EL (cell line): Measurements from ENCODE around the gene GDAP1L1.
"Not testable (repeated sequence)": the region's sequence is repeated elsewhere in the genome, so short reads cannot be mapped to it uniquely, and the experiment has no call there.

ENCODE experiments used
- DNase-seq: peaks from one replicate; pipeline ENCODE4 v3.0.0-alpha.2; 2016

GDAP1L1 gene

DNA sequence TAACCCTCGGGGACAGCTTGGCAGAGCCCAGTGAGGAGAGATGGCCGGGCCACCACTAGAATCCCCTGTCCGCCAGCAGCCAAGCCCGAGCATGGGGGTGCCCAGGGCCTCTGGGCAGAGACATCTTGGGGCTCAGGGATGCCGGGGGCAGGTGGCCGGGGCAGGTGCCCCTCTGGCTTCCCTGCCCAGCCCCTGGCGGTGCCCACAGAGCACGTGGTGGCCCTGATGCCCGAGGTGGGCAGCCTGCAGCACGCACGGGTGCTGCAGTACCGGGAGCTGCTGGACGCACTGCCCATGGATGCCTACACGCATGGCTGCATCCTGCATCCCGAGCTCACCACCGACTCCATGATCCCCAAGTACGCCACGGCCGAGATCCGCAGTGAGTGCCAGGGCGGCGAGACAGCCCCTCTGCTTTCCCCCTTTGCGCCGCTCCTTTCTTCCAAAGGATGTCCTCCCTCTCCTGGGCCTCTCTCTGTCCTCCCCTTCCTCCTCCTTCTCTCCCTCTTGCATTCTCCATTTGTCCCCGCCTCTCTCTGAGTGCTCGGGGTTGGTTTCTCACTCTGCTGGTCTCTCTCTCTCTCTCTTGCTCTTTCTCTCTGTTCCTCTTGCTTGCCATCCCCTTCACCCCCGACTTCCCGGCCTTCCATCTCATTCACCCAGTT lies 11.2 kb downstream of the GDAP1L1 start:
- DNase-seq: no peak

DNA sequence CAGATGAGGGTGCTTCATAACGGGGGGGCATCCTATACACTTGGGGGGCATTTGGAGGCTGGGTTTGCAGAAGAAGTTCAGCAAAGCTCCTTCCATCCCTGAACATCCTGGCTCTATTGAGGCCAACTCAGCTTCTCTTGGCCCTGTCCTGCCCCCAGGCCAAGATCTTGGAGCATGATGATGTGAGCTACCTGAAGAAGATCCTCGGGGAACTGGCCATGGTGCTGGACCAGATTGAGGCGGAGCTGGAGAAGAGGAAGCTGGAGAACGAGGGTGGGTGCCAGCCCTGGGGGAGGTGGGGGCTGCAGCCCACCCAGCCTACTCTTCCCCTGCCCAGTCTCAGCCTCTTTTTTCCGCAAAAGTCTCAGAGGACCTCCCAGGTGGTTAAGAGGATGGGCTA lies 17.2 kb downstream of the GDAP1L1 start:
- DNase-seq: no peak

DNA sequence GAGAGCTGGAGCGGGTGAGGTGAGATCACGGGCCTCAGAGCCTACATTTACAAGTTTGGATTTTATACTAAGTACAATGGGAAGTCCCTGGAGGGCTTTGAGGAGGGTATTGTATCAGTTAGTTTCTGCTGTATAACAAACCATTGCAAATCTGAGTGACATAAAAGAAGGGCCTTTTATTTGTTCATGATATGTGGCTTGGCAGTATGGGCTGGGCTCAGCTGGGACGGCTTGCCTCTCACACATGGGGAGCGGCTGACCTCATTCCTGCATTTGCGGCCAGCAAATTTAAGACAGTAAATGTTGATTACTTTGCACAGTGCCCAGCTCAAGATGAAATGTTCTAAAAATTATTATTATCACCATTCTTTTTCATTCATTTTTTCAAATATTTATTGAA lies 21.7 kb downstream of the GDAP1L1 start:
- no peak for DNase-seq

DNA sequence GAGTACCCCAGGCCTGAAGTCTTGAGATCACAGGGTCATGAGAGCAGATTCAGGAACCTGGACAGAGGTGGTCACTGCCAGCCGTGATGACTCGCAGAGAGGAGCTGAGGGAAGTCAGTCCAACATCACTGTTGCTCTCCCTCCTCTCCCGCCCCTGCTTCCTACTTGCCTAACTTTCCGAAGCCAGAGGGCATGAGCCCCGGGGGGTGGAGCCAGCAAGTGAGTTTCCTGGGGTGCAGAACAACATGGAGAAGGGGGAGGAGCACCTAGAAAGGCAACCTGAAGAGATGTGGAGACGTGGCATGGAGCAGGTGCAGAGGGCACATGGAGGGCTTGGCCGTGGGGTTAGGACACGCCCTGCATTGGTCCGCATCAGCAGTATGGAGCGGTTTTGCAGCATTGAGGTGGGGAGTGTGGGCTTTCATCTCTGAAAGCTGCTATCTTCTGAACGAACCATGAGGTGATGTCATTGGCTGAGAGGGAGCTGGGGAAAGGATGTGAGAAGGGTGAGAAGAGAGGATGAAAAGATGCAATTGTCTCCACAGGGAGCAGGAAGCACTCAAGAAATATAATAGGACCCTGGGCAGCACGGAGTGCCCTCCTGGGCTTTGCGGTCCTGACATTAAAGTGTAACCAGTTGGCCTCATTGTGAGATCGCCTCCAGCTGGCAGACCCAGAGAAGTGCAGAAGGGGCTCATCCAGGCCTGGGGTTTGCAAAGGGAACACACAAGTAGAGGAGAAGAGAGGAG lies 25.0 kb downstream of the GDAP1L1 start:
- no peak for DNase-seq

DNA sequence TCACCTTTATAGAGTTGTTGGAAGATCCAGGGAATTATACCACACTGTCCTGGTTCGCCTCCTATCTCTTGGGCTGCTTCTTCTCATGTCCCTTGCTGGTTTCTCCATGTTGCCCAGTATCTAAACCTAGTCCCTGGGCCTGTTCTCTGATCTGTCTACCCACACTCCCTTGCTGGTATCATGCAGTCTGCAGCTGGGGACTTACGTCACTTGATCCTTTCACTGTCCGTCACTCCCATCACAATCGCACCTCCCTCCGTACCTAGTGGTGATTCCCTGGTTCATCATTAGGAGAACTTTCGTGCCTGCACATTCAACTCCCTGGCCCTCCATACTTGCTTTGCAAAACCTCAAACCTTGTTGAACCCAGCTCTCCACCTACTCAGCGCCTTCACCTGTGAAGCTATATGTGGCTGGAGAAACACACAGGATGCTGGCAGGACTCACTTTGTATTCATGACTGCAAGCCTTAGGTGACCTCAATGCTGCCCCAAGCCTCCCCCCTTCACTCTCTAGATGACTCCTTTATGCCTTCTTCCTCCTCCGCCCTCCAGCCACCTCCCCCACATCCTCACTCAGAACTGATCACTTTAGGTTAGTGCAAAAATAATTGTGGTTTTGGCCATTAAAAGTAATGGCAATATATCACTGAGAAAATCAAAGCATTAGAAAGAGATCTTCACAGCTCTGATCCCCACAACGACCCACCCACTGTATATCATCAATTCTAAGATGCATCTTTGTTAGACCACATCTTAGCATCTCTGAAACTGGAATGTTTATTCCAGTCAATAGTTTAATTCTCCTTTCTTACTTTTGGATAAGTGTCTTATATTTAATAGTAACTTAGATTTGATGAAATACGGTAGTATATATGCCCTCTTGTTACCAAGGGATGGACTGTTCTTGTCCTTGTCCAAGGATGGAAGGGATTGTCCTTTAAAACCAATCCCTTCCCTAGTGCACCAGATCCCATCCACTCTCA lies 26.4 kb downstream of the GDAP1L1 start:
- DNase-seq: no peak

DNA sequence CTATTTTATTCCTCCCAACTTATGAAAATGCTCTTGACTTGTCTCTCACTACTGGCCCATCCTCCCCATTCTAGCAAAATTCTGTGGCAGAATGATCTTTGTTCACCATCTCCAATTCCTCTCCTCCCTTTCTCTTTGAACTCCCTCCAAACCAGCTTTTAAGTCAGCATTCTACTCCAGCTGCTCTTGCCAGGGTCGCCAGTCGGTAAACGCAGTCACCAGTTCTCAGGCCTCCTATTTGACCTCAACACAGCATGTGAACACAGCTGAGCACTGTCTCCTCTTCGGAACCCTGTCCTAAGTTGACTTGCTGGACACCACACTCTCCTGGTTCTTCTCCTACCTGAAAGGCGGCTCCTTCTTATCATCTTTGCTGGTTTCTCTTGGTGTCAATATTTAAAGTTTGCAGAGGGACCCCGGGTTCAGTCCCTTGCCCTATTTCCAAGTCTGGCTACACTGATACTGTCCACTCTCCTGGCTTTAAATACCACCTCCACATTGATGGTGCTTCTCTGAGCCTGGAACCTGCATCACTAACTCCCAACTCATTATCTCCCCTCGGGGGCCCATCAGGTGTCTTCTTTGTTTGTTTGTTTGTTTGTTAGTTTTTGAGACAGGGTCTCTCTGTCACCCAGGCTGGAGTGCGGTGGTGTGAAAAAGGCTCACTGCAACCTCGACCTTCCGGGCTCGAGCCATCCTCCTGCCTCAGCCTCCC lies 27.4 kb downstream of the GDAP1L1 start:
- no peak for DNase-seq

DNA sequence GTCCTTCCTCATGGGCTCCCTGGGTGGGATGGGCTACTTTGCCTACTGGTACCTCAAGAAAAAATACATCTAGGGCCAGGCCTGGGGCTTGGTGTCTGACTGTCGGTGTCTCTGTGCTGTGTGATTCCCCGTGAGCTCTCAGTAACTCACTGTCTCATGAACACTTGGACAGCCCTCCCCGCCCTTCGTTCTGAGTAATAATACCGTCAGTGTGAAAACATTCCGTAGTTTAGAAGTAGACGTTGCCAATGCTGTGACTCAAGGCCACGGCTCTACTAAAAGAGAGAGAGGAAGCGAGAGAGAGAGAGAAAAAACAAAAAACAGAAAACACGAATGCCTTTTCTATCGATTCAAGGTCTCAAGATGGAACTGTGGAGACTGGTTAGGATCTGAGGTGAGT lies 32.1 kb downstream of the GDAP1L1 start:
- DNase-seq: peak; percentile 89

DNA sequence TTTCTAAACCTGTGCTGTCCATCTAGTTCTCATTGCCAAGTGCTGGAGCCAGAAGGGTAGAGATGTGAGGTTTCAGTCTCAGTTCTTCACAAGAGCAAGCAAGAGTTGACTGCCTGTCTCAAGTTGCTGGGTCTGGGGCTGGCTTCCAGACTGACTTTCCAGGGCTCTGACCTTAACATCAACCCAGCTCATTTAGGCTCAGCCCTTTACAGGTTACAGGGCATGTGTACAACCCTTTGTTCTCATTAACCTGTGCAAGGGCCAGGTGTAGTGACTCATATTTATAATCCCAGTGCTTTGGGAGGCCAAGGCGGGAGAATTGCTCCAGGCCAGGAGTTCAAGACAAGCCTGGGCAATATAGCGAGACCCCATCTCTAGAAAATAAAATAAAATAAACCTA lies 33.3 kb downstream of the GDAP1L1 start:
- DNase-seq: no peak

DNA sequence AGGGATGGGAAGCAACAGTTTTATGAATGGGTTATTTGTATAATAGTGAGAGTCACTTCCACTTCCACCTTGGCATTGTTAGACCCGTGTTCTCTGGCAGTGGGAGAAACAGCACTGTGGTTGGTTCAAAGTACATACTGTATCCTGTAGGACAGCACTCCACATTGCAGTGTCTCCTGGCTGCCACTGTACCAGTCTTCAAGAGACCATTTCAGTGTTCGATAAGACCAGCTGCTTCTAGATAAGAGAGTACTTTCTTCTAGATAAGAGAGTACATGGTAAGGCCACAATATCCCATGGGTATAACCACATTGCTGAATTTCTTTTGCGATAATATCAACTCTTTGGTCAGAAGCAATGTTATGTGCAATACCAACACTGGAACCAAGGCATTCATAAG lies 35.1 kb downstream of the GDAP1L1 start:
- DNase-seq: no peak

DNA sequence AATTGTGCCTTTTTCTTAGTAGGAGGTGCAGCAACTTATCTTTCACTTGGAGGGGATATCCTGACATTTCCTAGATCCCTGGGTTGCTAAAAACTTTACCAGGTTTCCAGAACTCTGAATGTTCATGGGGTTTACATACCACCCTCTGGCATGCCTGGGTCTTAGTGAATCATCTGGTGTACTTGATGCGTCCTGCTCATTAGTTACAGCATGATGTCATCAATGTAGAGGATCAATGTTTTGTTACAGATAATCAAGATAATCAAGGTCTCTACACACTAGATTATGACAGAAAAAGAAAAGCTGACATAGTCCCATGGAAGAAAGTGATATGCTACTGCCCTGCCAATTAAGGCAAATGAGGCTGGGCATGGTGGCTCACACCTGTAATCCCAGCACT lies 36.9 kb downstream of the GDAP1L1 start:
- peak; percentile 60 for DNase-seq

DNA sequence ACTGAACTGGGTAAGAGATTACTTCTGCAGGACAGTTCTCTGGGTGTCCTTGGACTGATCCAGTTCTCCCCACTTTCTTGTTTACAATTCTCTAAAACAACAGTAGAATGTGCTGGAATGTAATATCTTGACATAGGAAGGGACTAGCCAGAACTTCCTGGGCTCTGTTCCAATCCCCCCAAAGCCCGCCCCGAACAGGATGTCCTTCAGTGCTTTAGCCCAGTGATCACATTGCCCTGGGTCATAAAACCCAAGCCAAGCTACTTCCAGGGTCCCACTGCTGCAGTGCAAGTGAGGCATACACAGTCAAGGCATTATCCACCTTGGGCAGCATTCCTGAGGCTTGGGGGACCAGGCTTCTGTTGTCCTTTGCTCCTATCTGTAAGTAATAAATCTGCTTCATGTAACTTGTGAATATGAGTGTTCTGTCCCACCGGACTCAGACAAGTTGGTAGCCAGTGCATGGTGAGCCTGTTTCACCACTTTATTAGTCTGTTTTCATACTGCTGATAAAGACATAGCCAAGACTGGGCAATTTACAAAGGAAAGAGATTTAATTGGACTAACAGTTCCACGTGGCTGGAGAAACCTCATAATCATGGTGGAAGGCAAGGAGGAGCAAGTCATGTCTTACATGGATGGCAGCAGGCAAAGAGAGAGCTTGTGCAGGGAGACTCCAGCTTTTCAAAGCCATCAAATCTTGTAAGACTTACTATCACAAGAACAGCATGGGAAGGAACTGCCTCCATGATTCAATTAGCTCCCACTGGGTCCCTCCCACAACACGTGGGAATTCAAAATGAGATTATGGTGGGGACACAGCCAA lies 40.4 kb downstream of the GDAP1L1 start:
- peak; percentile 25 for DNase-seq

DNA sequence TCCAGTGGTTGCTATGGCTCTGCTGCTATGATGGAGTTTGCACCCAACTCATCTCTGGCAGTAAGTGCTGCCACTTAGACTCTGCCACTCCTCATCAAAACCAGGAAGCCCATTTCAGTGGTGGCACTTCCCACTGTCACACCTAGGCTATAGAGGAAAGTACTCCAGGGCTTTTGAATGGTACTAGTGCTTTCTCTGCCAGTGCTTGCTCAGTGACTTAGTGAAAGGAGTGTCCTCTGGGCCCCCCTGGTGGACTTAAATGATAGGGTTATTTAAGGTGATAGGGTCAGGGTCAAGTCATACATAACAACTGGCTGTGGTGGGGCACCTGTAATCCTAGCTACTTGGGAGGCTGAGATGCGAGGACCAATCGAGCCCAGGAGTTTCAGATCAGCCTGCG lies 41.1 kb downstream of the GDAP1L1 start:
- no peak for DNase-seq

DNA sequence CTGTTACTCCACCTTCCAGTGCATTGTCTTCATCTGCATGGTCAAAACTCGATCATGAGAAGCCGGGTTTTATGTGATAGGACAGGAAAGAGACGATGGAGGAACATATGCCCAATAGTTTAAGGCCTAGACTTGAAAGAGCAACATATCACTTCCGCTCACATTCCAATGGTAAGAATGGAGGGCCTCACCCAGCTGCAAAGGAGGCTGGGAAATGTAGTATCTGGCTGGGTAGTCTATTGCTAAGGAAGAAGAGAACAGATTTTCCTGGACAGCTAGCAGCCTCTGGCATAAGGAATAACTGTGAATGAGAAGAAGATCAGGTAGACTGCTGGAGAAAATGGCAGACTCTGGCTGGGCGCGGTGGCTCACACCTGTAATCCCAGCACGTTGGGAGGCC lies 44.6 kb downstream of the GDAP1L1 start:
- DNase-seq: no peak

DNA sequence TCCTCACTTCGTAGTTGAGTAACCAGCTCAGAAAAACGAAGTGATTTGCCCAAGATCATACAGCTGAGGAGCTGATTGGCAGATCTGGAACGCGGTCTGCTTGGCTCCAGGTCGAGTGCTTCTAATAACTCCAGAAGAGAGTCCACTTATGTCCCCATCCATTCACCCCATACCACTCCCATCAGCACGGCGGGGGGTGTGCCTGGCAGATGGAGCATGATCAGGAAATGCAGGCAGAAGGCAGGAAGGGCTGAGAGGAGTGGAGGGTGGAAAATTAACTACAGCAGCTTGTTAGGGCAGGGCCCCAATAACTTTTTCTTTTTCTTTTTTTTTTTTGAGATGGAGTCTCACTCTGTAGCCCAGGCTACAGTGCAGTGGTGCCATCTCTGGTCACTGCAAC lies 48.9 kb downstream of the GDAP1L1 start:
- DNase-seq: no peak

DNA sequence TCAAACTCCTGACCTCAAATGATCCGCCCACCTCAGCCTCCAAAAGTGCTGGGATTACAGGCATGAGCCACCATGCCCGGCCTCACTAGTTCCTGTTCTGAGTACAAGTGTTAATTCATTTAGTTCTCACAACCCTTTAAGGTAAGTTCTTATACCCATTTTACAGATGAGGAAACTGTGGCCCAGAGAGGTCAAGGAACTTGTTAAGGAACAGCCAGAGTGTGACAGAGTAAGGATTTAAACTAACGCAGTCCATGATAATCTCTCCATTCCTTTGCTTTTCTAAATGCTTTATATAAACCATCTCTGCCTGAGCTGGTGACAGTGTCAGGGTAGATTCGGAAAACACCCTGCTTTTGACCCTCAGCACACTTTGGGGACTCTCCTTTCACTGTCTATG lies 50.6 kb downstream of the GDAP1L1 start:
- DNase-seq: no peak

DNA sequence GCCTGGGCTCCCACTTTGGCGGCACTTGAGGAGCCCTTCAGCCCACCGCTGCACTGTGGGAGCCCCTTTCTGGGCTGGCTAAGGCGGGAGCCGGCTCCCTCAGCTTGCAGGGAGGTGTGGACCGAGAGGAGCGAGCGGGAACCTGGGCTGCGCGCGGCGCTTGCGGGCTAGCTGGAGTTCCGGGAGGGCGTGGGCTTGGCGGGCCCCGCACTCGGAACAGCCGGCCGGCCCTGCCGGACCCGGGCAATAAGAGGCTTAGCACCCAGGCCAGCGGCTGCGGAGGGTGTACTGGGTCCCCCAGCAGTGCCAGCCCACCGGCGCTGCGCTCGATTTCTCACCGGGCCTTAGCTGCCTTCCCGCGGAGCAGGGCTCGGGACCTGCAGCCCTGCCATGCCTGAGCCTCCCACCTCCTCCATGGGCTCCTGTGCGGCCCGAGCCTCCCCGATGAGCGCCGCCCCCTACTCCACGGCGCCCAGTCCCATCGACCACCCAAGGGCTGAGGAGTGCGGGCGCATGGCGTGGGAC lies 52.0 kb downstream of the GDAP1L1 start:
- DNase-seq: not testable (repeated sequence)

DNA sequence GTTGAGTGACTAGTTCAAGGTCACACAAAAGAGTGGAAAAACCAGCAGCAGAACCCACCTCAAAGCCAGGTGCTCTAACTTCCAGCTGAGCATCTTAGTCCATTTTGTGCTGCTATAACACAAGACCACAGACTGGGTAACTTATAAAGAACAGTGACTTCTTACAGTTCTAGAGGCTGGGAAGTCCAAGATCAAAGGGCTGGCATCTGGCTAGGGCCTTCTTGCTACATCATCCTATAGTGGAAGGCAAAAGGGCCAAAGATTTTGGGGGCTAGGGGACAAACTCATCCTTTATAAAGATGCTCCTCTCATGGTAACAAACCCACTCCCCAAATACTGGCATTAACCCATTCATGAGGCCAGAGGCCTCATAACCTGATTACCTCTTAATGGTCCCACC lies 54.2 kb downstream of the GDAP1L1 start:
- DNase-seq: no peak

DNA sequence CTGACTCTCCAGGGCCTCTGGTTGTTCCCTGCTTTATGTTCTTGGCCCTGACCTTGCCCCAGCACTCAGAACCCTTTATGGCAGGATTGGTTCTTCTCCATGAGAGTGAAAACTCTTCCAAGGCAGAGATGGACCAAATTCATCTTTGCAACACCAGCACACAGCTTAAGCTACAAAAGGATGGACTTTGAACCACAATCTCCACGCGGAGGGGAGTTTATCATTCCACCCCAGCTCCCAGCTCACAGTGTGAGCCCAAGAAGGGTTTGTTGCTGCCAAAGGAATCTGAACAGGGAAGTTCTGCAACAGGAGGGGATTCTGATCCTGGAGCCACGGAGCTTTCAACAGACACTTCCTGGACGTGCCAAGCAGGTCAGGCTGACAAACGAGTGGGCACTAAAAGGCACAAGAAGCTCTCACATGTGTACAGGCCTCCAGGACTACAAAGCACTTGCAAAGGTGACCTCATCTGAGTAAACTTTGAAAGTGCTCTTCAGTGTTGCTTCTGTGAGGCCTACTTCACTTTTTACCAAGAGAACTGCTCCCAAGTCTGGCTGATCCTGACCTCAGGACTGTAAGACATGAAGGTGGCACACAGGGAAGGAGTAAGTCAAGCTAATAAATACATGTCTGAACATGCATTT lies 55.0 kb downstream of the GDAP1L1 start:
- no peak for DNase-seq

DNA sequence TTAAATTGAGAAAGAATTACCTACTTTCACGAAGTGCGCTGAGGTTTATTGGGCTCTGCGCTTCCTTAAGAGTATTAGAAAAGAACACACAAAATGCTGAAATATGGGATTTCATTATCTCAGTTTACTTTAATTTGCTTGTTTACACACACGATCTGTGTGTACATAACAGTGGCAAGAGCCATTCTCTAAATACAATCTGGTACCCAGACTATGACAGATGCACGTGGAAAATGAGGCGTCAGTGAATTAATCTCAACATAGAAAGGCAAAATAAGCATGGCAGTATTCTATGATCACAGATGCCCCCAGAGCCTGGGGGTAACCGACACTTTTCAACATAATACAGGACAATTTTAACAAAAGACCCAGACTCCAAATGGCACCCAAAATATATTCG lies 55.6 kb downstream of the GDAP1L1 start:
- DNase-seq: no peak

DNA sequence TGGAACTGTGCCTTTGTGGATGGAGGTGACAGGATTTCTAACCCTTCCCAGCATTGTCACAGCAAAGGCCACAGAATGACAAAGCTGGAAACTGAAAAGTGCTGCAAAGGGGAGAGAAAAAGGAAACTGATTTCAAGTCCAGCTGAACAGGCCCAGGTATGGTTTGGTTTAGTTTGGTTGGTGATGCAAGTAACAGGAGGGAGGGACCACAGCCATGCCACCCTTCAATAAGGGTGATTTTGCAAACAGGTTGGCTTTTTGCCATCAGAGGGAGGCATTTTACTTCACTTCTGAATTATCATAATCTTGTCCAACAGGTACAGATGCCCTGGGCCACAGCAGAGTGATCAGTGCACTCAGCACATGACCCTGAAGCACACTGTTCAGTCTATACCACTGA lies 57.3 kb downstream of the GDAP1L1 start:
- DNase-seq: no peak

DNA sequence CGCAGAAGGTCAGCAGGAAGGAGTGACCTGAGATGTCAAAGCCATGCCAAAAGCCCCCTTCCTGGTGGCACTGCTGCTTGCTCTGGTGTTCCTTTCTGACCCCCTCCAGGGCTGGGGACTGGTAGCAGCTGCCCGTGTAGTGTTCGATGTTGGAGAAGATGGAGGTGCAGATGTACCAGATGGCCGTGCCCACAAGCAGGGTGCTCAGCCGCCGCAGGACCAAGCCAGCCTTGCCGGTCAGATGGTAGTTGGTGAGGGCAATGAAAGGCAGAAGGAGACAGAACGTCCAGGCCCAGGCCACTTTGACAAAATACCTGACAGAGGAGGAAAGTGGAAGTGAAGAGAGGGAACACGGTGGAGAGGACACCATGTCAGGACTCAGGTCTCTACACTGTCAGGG lies 59.8 kb downstream of the GDAP1L1 start:
- DNase-seq: no peak
